ENCODE measurements around the gene RNU7-1.

RNU7-1 gene

GRCh38 chr12:6954316-6955107 lies 10.9 kb downstream of the RNU7-1 start:
- Histone ChIP-seq H3K27me3 (replicated peaks; ENCODE audit: control insufficient read depth, insufficient read depth, low read length, poor library complexity, severe bottlenecking) (no peaks in the 10 kb centered on the region), H3K27ac (ENCODE audit: insufficient read depth, low read length, poor library complexity, severe bottlenecking) (peak overlapping the region; percentile 96), H3K9me3 (ENCODE audit: control insufficient read depth, low read length) (no peaks in the 10 kb centered on the region), H3K4me1 (ENCODE audit: control insufficient read depth, insufficient read depth, low read length, poor library complexity, severe bottlenecking) (peaks cover 81% of the 10 kb centered on the region), H3K4me3 (ENCODE audit: insufficient read depth, low read depth, low read length, poor library complexity, severe bottlenecking) (peak overlapping the region; percentile 89), H3K36me3 (ENCODE audit: control insufficient read depth, insufficient read depth, low read length) (peaks cover 34% of the 10 kb centered on the region)
- DNase-seq, result no peak

DNA sequence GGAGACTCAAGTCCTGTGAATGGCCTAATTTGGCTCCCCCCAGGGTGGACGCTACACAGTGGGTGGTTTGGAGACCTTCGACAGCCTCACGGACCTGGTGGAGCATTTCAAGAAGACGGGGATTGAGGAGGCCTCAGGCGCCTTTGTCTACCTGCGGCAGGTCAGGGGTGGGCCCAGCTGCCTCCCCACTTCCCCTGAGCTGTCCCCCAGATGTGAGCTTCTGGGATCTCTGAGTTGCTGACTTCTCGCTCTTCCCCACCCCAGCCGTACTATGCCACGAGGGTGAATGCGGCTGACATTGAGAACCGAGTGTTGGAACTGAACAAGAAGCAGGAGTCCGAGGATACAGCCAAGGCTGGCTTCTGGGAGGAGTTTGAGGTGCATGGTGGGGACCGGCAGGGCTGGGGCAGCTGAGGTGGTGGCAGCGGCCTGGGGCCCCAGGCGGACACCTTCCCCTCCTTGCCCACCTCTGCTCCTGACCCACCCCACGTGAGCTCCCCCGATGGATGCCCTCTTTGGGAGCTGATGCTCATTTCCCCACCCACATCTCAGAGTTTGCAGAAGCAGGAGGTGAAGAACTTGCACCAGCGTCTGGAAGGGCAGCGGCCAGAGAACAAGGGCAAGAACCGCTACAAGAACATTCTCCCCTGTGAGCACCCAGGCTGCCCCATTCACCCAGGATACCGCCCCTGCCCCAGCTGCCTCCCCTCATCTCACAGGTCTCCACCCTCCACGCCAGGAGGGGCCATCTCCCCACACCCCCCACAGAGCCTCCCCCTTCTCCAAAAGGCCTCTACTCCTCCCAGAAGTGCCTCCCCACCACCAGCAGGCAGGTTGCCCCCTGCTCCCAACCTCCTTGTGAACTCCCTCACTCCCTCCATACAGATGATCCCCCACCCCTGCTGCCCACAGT lies 11.7 kb downstream of the RNU7-1 start:
- Histone ChIP-seq H3K4me1 (ENCODE audit: control insufficient read depth, insufficient read depth, low read length, poor library complexity, severe bottlenecking) (peaks cover 81% of the 10 kb centered on the region), H3K36me3 (ENCODE audit: control insufficient read depth, insufficient read depth, low read length) (peaks cover 39% of the 10 kb centered on the region), H3K9me3 (ENCODE audit: control insufficient read depth, low read length) (no peaks in the 10 kb centered on the region), H3K27ac (ENCODE audit: insufficient read depth, low read length, poor library complexity, severe bottlenecking) (peak overlapping the region; percentile 96), H3K27me3 (replicated peaks; ENCODE audit: control insufficient read depth, insufficient read depth, low read length, poor library complexity, severe bottlenecking) (no peaks in the 10 kb centered on the region), H3K4me3 (ENCODE audit: insufficient read depth, low read depth, low read length, poor library complexity, severe bottlenecking) (no peak overlapping the region)
- DNase-seq, result no peak

GRCh38 chr12:6956021-6956727 lies 12.6 kb downstream of the RNU7-1 start:
- peaks cover 41% of the 10 kb centered on the region for H3K36me3 ChIP-seq (ENCODE audit: control insufficient read depth, insufficient read depth, low read length)
- DNase-seq, result no peak
- peaks cover 82% of the 10 kb centered on the region for H3K4me1 ChIP-seq (ENCODE audit: control insufficient read depth, insufficient read depth, low read length, poor library complexity, severe bottlenecking)
- H3K27ac ChIP-seq (ENCODE audit: insufficient read depth, low read length, poor library complexity, severe bottlenecking), result peak overlapping the region; percentile 96
- no peak overlapping the region for H3K4me3 ChIP-seq (ENCODE audit: insufficient read depth, low read depth, low read length, poor library complexity, severe bottlenecking)
- no peaks in the 10 kb centered on the region for H3K9me3 ChIP-seq (ENCODE audit: control insufficient read depth, low read length)
- H3K27me3 ChIP-seq (replicated peaks; ENCODE audit: control insufficient read depth, insufficient read depth, low read length, poor library complexity, severe bottlenecking), result no peaks in the 10 kb centered on the region

GRCh38 chr12:6957151-6957701 lies 13.6 kb downstream of the RNU7-1 start:
- Histone ChIP-seq H3K4me1 (ENCODE audit: control insufficient read depth, insufficient read depth, low read length, poor library complexity, severe bottlenecking) (peaks cover 92% of the 10 kb centered on the region), H3K27me3 (replicated peaks; ENCODE audit: control insufficient read depth, insufficient read depth, low read length, poor library complexity, severe bottlenecking) (no peaks in the 10 kb centered on the region), H3K4me3 (ENCODE audit: insufficient read depth, low read depth, low read length, poor library complexity, severe bottlenecking) (no peak overlapping the region), H3K36me3 (ENCODE audit: control insufficient read depth, insufficient read depth, low read length) (peaks cover 41% of the 10 kb centered on the region), H3K9me3 (ENCODE audit: control insufficient read depth, low read length) (no peaks in the 10 kb centered on the region), H3K27ac (ENCODE audit: insufficient read depth, low read length, poor library complexity, severe bottlenecking) (peak overlapping the region; percentile 96)
- DNase-seq, result no peak

DNA sequence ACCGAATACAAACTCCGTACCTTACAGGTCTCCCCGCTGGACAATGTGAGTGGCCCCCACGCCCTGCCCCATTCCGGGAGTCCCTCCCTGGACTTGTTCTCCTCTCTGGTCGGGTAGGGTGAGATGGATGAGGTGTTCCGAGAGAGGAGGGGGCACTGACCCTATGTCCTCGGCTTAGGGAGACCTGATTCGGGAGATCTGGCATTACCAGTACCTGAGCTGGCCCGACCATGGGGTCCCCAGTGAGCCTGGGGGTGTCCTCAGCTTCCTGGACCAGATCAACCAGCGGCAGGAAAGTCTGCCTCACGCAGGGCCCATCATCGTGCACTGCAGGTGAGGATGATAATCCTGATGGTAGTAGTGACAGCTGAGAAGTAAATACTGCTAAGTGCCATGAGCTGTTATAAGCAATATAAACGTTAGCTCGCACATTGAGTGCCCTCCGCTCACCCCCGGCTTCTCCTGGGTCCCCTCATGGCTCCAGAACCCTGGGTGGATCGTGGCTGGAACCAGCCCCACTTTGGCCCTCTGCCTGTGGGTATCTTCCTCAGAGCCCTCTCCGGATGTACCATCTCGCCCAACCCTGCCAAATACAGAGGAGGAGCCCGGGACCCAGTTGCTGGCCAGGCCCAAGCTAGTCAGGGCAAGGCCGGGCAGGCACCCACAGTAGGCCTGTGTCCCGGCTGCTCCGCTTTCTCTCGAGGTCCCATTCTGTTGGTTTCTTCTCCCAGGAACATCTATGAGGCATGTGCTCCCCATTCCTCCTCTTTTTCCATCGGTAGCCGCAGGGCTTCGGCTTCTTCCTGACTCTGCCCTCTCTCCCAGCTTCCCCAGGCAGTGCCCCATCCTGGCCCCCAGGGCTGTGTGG lies 14.4 kb downstream of the RNU7-1 start:
- Histone ChIP-seq H3K27ac (ENCODE audit: insufficient read depth, low read length, poor library complexity, severe bottlenecking) (peak overlapping the region; percentile 96), H3K4me3 (ENCODE audit: insufficient read depth, low read depth, low read length, poor library complexity, severe bottlenecking) (peak overlapping the region; percentile 24), H3K27me3 (replicated peaks; ENCODE audit: control insufficient read depth, insufficient read depth, low read length, poor library complexity, severe bottlenecking) (no peaks in the 10 kb centered on the region), H3K9me3 (ENCODE audit: control insufficient read depth, low read length) (no peaks in the 10 kb centered on the region), H3K4me1 (ENCODE audit: control insufficient read depth, insufficient read depth, low read length, poor library complexity, severe bottlenecking) (peaks cover 96% of the 10 kb centered on the region), H3K36me3 (ENCODE audit: control insufficient read depth, insufficient read depth, low read length) (peaks cover 41% of the 10 kb centered on the region)
- DNase-seq, result no peak

- H3K4me1 ChIP-seq (ENCODE audit: control insufficient read depth, insufficient read depth, low read length, poor library complexity, severe bottlenecking), result peaks cover 89% of the 10 kb centered on the region
- H3K4me3 ChIP-seq (ENCODE audit: insufficient read depth, low read depth, low read length, poor library complexity, severe bottlenecking), result peak overlapping the region; percentile 24
- no peak for DNase-seq
- H3K27ac ChIP-seq (ENCODE audit: insufficient read depth, low read length, poor library complexity, severe bottlenecking), result peak overlapping the region; percentile 96
- H3K36me3 ChIP-seq (ENCODE audit: control insufficient read depth, insufficient read depth, low read length), result peaks cover 41% of the 10 kb centered on the region
- H3K27me3 ChIP-seq (replicated peaks; ENCODE audit: control insufficient read depth, insufficient read depth, low read length, poor library complexity, severe bottlenecking), result no peaks in the 10 kb centered on the region
- no peaks in the 10 kb centered on the region for H3K9me3 ChIP-seq (ENCODE audit: control insufficient read depth, low read length)
Measured at GRCh38 chr12:6958609-6959057, 15.0 kb downstream of the RNU7-1 start.

GRCh38 chr12:6959058-6959804 lies 15.6 kb downstream of the RNU7-1 start:
- Histone ChIP-seq H3K27me3 (replicated peaks; ENCODE audit: control insufficient read depth, insufficient read depth, low read length, poor library complexity, severe bottlenecking) (no peaks in the 10 kb centered on the region), H3K4me1 (ENCODE audit: control insufficient read depth, insufficient read depth, low read length, poor library complexity, severe bottlenecking) (peaks cover 86% of the 10 kb centered on the region), H3K9me3 (ENCODE audit: control insufficient read depth, low read length) (no peaks in the 10 kb centered on the region), H3K27ac (ENCODE audit: insufficient read depth, low read length, poor library complexity, severe bottlenecking) (peak overlapping the region; percentile 96), H3K4me3 (ENCODE audit: insufficient read depth, low read depth, low read length, poor library complexity, severe bottlenecking) (peak overlapping the region; percentile 46), H3K36me3 (ENCODE audit: control insufficient read depth, insufficient read depth, low read length) (peaks cover 41% of the 10 kb centered on the region)
- DNase-seq, result peak; percentile 70 to 73 (median 72)

DNA sequence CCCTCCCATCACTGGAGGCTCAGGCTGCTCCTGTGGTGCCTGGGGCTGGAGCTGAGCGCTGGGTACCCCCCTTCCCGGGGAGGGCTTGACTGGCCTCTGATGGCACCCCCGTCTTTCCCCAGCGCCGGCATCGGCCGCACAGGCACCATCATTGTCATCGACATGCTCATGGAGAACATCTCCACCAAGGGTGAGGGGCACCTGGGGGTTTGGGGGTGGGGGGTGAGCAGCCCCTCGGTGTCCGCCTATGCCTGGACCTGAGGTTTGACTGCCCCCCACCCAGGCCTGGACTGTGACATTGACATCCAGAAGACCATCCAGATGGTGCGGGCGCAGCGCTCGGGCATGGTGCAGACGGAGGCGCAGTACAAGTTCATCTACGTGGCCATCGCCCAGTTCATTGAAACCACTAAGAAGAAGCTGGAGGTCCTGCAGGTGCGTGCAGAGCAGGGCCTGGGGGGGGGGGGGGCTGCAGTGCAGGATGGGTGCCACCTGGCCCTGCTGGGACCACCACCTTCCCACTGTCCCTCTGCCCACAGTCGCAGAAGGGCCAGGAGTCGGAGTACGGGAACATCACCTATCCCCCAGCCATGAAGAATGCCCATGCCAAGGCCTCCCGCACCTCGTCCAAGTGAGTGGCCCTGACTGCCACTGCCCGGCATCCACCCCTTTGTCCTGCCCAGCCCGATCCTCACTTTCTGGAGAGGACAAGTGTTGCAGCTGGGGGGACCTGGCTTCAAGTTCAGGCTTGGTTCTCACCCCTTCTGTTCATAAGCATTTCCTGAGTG lies 16.4 kb downstream of the RNU7-1 start:
- H3K4me1 ChIP-seq (ENCODE audit: control insufficient read depth, insufficient read depth, low read length, poor library complexity, severe bottlenecking), result peaks cover 86% of the 10 kb centered on the region
- peak overlapping the region; percentile 46 for H3K4me3 ChIP-seq (ENCODE audit: insufficient read depth, low read depth, low read length, poor library complexity, severe bottlenecking)
- DNase-seq, result no peak
- peak overlapping the region; percentile 96 for H3K27ac ChIP-seq (ENCODE audit: insufficient read depth, low read length, poor library complexity, severe bottlenecking)
- H3K36me3 ChIP-seq (ENCODE audit: control insufficient read depth, insufficient read depth, low read length), result peaks cover 39% of the 10 kb centered on the region
- H3K27me3 ChIP-seq (replicated peaks; ENCODE audit: control insufficient read depth, insufficient read depth, low read length, poor library complexity, severe bottlenecking), result no peaks in the 10 kb centered on the region
- H3K9me3 ChIP-seq (ENCODE audit: control insufficient read depth, low read length), result no peaks in the 10 kb centered on the region
